ENCODE measurements around the gene KIF3B.
A peak's percentile ranks its signal among the peaks of the same experiment; 100 is the strongest.
"Not testable (repeated sequence)": the region's sequence is repeated elsewhere in the genome, so short reads cannot be mapped to it uniquely, and the experiment has no call there.

The KIF3B gene

DNA sequence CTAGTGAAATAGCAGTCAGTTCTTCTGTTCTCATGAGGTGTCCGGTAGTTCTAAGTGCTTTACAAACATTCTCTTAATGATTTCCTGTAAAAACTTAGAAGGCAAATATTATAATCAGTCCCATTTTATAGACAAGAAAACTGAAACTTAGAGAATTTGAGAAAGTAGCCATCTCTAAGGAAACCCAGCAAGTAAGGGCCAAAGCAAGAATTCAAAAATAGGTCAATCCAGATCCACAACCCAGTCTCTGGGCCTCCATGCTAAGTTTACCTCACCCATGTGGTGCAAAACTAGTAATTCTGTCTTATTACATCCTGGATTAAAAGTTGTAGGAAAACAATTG is 53.1 kb downstream of the KIF3B start:
- DNase-seq (ENCODE audit: low read depth in 2 of 2), result no peak

DNA sequence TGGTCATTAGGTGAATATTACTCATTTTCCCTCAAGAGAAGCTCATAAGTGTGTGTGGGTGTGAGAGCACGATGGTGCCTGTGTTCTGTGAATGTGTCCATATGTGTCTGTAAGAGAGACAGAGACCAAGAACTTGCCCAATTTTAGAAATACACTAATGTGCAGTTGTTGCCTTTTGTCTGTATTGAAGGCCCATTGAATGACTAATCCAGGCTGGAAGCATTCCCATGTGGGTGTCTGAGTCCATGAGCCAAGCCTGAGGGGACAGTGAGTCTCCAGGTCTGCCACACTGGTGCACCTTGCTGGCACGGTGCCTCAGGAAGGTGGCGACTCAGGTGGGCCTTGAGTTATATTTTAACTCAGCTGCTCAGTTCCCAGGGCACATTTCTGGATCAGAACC is 55.2 kb downstream of the KIF3B start:
- no peak for DNase-seq (ENCODE audit: low read depth in 2 of 2)

DNA sequence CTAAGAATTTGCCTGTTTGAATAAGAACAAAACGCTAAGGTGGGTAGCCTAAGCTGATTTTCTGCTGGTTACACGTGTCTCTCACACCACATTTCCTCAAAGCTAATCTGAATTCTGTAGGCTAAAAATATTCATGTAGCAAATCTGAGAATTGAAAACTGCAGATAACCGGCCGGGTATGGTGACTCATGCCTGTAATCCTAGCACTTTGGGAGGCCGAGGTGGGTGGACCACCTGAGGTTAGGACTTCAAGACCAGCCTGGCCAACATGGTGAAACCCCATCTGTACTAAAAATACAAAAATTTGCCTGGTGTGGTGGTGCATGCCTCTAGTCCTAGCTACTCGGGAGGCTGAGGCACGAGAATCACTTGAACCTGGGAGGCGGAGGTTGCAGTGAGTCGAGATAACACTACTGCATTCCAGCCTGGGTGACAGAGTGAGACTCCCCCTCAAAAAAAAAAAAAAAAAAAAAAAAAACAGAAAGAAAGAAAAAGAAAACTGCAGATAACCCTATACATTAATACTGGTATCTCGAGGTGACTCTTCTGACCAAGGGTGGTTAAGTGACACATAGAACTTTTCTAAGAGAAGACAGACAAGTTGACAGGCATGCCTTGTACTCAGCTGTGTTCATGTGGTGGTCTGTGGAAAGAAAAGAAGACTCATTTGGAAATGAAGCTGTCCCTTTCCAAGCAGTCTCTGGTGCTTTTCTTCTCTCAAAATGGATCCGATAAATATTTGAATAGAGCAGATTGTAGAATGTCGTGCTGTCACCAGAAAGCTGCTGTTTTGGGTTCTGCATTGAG is 55.9 kb downstream of the KIF3B start:
- DNase-seq (ENCODE audit: low read depth in 2 of 2), result no peak

DNA sequence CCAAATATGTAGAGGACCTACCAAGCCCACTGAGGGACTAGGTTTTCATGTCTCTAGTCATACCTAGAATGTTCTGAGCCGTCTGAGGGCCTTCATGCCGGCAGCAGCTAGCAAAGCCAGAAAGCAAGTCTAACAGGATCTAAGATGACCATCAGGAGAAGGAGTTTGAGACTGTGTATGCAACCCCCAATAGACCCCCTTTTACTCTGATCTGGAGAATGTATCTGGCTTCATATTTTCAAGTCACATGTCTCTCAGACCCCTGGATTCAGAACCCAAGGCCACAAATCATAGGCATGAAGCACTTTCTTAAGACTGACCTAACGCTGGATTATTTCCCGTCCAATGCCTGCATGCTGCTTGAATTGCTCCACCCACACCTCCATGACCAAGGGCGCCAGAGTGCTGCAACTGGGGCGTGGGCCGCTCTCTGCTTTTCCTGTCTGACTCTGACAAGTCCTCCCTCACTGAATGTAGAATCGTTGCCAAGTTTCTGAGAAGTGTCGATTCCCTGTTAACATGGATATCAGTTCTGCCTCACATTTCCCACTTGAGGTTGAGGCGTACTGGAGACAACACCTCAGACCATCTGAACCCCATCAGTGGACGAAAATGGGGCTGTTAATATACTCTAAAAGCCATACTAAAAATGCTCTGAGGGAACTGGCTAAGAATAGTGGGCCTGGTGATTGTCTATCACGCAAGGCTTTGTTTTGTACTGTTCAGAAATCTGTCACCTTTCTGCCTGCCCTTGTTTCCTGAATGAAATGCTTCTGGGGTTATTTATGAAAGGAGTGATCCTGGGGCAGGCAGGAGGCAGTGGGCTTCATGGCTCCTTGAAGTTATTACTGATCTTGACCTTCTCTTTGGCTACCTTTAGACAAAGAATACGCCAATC is 56.8 kb downstream of the KIF3B start:
- peak in 1 of 2 donors; percentile 4 for DNase-seq (ENCODE audit: low read depth in 2 of 2)

DNA sequence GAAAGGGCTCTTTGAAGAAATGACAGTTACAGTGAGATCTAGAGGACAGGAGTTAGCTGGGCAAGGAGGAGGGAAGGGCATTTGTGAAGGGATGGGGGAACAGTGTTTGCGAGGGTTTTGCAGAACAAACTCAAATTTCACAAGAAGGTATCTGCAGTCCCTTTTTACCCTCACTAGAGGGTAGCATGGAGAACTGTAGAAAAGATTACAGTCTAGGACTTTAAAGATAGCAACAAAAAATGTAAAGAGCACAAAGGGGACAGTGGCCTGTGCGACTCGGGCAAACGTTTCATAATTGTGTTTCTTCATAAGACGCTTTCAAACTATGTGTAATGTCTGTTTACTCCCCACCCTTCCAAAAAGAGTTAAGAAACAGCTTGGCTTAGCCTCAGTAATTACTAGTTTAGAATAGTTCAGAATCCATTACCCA is 59.5 kb downstream of the KIF3B start:
- DNase-seq (ENCODE audit: low read depth in 2 of 2), result no peak

DNA sequence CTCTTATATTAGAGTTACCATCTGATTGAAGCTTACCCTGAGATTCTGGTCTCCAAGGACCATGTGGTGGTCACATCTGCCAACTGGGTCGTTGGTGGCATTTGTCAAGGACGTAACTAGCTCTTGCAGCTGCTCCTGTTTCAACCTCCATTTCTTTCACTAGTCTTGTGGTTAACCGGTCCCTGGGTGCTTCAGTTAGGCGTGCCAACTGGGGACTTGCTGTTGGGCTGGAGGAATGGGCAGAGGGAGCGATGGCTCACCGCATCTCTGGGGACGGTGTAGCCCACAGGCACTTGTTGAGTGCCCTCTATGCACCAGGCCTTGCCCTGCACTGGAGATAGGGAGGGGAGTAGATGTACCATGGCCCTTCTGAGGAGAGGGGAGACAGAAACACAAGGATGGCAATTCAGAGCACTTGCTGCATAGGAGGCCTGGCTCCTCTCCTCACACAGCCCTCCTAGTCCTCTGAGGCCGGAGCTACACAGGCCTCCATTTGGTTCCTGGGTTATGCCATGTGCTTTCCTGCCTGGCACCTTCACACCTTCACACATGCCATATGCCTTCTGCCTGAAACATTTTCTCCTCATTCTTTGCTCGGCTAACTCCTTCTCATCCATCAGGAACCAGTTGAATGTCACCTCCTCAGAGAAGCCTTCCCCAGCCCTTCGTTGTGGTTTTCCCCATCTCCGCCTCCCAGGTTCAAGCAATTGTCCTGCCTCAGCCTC is 60.6 kb downstream of the KIF3B start:
- DNase-seq (ENCODE audit: low read depth in 2 of 2), result no peak

DNA sequence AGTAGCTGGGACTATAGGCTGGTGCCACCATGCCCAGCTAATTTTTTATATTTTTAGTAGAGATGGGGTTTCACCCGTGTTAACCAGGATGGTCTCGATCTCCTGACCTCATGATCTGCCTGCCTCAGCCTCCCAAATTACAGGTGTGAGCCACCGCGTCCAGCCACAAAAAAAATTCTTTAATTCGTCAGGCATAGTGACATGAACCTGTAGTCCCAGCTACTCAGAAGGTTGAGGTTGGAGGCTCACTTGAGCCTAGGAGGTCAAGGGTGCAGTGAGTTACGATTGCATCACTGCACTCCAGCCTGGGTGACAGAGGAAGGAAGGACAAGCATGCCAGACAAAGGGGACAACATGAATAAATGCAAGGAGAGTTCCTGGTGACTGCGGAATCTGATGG is 61.2 kb downstream of the KIF3B start:
- no peak for DNase-seq (ENCODE audit: low read depth in 2 of 2)

DNA sequence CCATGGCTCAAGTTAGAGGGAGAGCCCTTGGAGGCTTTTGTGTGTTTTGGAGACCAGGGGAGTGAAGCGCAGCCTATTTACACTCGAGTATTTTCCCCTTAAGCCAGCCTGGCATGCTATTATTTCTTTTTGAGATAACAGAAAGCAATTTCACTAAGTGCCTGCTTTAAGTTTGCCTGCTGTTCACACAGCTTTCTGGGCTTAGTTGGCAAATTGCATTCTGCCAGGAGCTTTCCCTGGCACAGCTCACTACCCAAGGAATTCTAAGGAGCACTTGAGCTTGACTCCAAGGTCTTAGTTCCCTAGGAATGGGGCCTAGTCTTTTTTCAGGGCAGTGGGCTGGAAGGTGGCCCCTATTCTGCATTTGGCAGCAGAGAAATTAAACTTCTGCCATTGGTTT is 61.7 kb downstream of the KIF3B start:
- no peak for DNase-seq (ENCODE audit: low read depth in 2 of 2)

DNA sequence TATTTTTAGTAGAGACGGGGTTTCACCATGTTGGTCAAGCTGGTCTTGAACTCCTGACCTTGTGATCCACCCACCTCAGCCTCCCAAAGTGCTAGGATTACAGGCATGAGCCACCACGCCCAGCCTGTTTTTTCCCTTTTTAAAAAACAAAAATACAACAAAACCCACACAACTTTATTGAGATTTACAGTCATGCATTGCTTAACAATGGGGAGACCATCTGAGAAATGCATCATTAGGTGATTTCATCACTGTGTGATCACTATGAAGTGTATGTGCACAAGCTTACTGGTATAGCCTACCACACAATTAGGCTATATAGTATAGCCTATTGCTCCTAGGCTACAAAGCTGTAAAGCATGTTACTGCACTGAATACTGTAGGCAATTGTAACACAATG is 63.6 kb downstream of the KIF3B start:
- not testable (repeated sequence) for DNase-seq (ENCODE audit: low read depth in 2 of 2)

DNA sequence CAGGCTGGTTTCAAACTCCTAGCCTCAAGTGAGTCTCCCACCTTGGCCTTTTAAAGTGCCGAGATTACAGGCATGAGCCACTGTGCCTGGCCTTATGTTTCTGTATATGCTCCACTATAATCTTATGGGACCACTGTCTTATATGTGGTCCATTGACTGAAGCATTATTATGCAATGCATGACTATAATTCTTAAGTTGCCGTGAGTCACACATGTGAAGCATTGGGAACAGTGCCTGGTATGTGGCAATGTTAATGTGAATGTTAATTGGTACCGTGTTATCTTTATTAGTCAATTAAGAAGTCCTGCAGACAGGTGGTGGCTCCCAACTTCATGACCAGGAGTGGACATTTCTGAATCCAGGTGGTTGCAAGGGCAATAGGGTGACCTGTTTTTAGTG is 66.0 kb downstream of the KIF3B start:
- DNase-seq (ENCODE audit: low read depth in 2 of 2), result no peak

DNA sequence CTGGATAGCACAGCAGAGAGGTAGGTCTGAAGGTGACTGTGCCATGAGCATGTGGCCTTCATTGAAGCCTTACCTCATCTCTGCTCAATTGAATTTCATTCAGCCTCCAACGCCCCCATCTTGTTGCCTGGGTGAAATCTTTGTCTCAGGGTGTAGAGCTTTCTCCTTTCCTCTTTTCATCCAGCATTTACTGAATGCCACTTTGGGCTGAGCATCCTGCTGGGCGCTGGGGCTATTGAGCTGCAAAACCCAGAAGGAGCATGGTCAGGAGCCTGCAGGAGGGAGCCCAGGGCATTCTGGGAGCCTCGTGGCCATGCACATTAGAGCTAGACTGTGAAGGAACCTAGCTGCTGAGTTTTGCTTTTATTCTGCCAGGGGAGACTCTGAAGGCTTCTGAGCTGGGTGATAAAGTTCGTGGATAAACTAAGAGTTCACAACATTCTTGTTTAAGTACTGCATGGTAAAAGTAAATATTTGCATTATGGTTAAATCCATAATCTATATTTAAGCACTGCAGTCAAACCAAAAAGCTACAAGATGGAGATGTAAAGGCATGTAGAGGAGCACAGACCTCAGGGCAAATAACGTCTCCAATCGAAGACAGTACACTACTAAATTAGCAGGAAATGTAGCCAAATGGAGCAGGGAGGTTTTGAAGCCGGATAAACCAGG is 67.5 kb downstream of the KIF3B start:
- DNase-seq (ENCODE audit: low read depth in 2 of 2), result no peak

DNA sequence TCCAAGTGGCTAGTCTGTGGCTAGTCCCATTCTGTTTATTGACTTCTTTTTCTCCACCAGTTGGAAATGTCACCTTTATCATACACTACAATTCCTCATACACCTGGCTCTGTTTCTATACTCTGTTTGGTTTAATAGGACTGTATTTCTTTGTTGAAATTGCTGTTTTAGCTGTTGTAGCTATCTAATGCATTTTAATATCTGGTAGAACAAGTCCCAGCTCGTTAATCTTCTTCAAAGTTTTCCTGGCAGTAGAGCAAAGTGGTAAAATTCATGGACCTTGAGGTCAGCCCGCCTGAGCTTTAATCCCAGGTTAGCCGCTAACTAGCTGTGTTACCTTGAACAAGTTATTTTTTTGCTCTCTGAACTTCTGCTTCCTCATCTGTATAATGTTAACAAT is 70.8 kb downstream of the KIF3B start:
- no peak for DNase-seq (ENCODE audit: low read depth in 2 of 2)

DNA sequence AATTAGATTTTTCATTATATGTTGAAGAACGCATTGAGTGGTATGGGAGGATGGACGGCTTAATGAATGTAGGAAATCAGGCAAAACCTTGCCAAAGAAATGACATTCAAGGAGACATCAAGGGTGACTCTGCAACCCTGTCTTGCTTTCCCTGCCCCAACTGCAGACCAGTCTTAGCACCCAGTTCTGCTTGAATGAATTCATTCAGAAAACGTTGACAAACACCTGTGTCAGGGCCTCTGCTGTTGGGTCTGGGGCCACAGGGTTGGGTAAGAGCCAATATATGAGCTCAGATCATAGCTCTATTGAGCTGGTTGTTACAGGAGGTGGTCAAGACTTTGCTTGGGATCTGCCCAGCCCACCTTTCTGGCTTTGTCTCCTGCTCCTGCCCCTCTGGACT is 73.0 kb downstream of the KIF3B start:
- DNase-seq (ENCODE audit: low read depth in 2 of 2), result no peak

DNA sequence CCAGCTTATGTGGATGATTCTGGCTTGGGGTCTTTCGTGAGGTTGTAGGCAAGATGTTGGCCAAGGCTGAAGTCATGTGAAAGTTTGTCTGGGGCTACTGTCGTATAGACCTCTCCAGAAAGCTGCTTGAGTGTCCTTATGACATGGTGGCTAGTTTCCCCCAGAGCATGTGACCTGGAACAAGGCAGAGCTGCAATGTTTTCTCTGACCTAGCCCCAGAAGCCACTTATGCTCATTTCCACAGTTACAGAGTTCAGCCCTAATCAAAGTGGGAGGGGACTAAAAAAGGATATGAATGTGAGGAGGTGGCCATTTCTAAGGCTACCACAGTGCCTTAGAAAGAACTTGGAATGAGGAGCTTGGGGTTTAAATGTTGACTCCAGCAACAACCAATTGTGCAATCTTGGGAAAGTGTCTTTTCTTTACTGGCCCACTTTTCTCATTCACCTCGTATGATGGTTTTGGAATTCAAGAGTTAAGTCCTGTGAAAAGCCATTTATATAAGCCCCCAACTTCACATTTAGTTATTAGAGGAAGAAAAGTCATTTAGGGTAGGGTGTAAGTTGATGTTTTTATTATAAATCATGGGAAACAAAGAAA is 74.8 kb downstream of the KIF3B start:
- DNase-seq (ENCODE audit: low read depth in 2 of 2), result no peak

DNA sequence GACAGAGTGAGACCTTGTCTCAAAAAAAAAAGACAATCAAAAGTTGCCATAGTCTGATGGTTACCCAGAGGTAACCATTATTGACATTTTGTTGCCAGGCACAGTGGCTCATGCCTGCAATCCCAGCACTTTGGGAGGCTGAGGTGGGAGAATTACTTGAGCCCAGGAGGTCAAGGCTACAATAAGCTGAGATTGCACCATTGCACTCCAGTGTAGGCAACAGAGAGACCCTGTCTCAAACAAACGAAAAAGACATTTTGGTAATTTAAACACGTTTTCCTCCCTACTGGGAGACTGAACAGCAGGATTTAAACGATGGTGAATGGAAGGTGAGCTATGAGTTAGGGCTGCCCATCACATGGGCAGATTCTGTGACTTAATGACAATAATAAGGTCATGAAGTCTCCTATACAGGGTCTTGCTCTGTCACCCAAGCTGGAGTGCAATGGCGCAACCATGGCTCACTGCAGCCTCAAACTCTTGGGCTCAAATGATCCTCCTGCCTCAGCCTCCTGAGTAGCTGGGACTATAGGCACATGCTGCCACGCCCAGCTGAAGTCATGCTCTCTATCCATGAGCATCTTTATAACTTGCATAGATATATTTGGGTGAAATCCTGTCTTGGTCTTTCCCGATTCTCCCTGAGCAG is 76.5 kb downstream of the KIF3B start:
- DNase-seq (ENCODE audit: low read depth in 2 of 2), result no peak

DNA sequence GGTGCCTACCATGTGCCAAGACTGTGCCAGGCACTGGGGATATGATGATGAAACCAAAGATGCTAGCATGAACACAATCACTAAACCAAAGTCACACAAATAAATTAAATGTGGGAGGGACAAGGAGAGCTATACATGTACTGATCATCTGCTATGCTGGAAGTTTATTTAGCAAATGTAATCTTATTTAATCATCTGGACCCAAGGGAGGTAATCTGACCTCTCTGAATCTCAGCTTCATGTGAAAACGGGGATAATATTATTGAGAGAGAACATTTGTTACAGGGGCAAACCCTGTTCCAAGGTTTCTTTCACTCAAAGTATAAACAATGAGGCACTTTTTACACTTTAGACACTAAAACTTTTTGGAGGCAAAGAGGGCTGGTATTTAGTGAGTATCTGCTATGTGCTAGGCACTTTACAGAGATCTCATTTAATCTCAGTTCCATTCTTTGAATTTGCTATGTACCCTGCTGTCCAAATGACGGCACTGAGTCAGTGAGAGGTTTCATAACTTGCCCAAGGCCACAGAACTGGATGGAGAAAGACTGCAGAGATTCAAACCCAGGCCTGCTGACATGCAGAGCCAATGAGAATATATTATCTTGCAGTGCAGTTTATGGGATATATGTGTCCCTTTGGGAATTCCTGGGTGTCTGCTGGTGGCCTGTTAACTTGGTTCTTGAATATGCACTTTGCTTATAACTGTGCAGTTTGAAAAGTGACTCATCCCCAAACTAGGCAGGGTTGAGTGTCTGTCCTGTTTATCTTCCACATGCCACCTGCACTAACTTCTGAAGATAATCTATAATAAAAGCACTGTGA is 77.4 kb downstream of the KIF3B start:
- no peak for DNase-seq (ENCODE audit: low read depth in 2 of 2)

DNA sequence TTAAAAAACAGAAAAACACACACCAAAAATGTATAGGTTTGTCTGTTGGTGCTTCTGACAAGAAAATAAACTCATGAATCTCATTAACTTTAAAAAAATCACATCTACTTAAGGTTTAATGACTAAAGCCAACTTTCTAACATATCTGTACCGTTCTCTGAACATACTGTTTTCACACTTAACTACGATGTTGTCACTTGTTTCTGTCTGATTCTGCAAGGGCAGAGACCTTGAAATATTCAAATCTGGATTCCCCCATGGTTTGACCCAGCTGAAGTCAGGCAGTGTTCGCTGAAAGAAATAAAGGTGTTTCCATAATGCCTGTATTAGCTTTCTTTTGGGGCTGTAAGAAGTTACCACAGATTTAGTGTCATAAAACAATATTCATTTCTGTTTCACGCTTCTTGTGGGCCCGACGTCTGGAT is 78.0 kb downstream of the KIF3B start:
- no peak for DNase-seq (ENCODE audit: low read depth in 2 of 2)

DNA sequence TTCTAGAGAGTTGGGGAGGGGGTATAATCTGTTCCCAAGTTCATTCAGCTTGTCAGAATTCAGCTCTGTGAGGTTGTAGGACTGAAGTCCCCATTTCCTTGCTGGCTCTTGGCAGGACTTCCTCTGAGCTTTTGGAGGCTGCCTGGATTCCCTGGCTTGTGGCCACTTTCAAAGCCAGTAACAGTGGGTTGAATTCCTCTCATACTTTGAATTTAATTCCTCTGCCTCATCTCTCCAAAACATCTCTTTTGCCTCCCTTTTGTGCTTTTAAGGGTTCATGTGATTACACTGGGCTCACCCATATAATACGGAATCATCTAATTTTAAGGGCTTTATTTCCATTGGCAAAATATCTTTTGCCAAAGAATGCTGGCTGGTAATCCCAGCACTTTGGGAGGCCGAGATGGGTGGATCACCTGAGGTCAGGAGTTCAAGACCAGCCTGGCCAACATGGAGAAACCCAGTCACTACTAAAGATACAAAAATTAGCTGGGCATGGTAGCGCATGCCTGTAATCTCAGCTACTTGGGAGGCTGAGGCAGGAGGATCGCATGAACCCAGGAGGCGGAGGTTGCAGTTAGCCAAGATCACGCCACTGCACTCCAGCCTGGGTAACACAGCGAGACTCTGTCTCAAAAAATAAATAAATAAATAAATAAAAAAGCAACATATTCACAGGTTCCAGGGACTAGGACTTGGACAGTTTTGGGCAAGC is 78.6 kb downstream of the KIF3B start:
- not testable (repeated sequence) for DNase-seq (ENCODE audit: low read depth in 2 of 2)

DNA sequence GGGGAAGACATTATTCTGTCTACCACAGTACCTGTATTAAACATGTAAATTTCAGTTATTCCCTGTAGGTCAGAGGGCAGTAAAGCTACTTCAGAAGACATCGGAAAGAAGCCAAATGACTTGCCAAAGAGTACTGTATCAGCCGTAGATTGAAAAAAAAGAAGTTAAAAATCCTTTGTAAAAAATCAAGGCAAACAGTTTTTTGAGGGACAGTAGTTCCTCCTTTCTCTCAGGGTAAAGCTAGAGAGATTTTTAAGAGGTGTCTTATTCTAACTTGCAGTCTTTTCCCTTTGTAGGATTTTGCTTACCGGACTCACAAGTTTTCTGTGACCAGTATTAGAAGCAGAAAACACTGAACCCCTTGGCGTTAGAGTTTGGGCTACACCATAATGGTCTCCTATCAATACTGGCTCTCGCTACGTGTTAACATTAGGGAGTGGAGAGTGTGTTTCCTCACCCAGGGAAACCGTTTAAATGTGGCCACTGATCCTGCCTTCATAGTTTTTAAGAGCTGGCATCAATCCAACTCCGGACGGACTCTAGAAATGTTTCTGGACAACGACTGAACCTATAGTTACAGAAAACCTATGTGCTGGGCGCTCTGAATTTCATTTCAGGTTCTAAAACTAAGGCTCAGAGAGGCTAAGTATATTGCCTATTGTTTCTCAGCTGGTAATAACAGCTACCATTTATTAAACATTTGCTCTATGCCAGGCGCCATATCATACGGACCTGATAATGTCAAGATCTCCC is 79.3 kb downstream of the KIF3B start:
- DNase-seq (ENCODE audit: low read depth in 2 of 2), result no peak
